Glutamatergic neuron (in vitro differentiated cells): ENCODE results near the gene SP6. TPM values are rescaled to one million over a fixed set of nuclear protein-coding genes. Genes with fewer than 3 reads are reported as not detected.

Experiments used
- DNase-seq: peaks from one replicate; pipeline ENCODE4 v3.0.0; 2022
- H3K27ac Mint-ChIP-seq: one replicate; pipeline ENCODE4 v1.8.0; 2020; ENCODE audit warnings: mild to moderate bottlenecking, mixed read lengths, inconsistent platforms; ENCODE audit not compliant: unreplicated experiment
- H3K27me3 Mint-ChIP-seq: one replicate; pipeline ENCODE4 v1.8.0; 2020; ENCODE audit warnings: mild to moderate bottlenecking, moderate library complexity, mixed read lengths, inconsistent platforms; ENCODE audit not compliant: unreplicated experiment
- H3K36me3 Mint-ChIP-seq: one replicate; pipeline ENCODE4 v1.8.0; 2020; ENCODE audit warnings: mild to moderate bottlenecking, mixed read lengths, inconsistent platforms; ENCODE audit not compliant: unreplicated experiment
- H3K4me1 Mint-ChIP-seq: one replicate; pipeline ENCODE4 v1.8.0; 2020; ENCODE audit warnings: mild to moderate bottlenecking, low read depth, mixed read lengths, inconsistent platforms; ENCODE audit not compliant: unreplicated experiment
- H3K4me3 Mint-ChIP-seq: one replicate; pipeline ENCODE4 v1.8.0; 2020; ENCODE audit warnings: mild to moderate bottlenecking, mixed read lengths, inconsistent platforms; ENCODE audit not compliant: unreplicated experiment
- H3K9me3 Mint-ChIP-seq: one replicate; pipeline ENCODE4 v1.8.0; 2020; ENCODE audit warnings: mild to moderate bottlenecking, moderate library complexity, mixed read lengths, inconsistent platforms; ENCODE audit not compliant: unreplicated experiment
- CTCF ChIP-seq: fragments of 200-600 bp; sonication (generic); IDR thresholded peaks from one replicate; pipeline ENCODE4 v1.5.0; 2021; ENCODE audit not compliant: partially characterized antibody, unreplicated experiment
- total RNA-seq: library from RNA; stranded (reverse); fragmentation: NEBNext Ultra II Directional; extraction: Animal tissue kit (Norgen Biotek cat#: 25700); gene quantifications from one replicate; pipeline ENCODE4 v1.2.1, GENCODE V29; 2021; ENCODE audit not compliant: unreplicated experiment

The SP6 gene
- total RNA-seq, 1 donor from 2014 or later, result 1.7 TPM

- TF ChIP-seq CTCF, result peak; percentile 92
- H3K4me3 Mint-ChIP-seq, result peak within 1 kb of the TSS; percentile 89
- H3K9me3 Mint-ChIP-seq, result no peaks in the 10 kb centered on the region
- H3K27ac Mint-ChIP-seq, result peak within 1 kb of the TSS; percentile 71
- H3K4me1 Mint-ChIP-seq, result peaks cover 7% of the 10 kb centered on the region
- DNase-seq, result peak; percentile 97
- no peaks in the 10 kb centered on the region for H3K36me3 Mint-ChIP-seq
- peaks cover 4% of the 10 kb centered on the region for H3K27me3 Mint-ChIP-seq
Observed at GRCh38 chr17:47840742-47841487, 10.0 kb downstream of the SP6 start, which contains the start of gene SCRN2. SCRN2 (minus strand) TSS chr17:47841273; CDS start chr17:47840843, 430 bp downstream.

GRCh38 chr17:47840001-47840741 is 10.8 kb downstream of the SP6 start:
- H3K4me1 Mint-ChIP-seq, result peaks cover 7% of the 10 kb centered on the region
- H3K27me3 Mint-ChIP-seq, result peaks cover 4% of the 10 kb centered on the region
- DNase-seq, result no peak
- H3K27ac Mint-ChIP-seq, result peak overlapping the region; percentile 62
- TF ChIP-seq CTCF, result no peak
- H3K9me3 Mint-ChIP-seq, result no peaks in the 10 kb centered on the region
- H3K4me3 Mint-ChIP-seq, result peak overlapping the region; percentile 89
- no peaks in the 10 kb centered on the region for H3K36me3 Mint-ChIP-seq

- H3K4me1 Mint-ChIP-seq, result peaks cover 7% of the 10 kb centered on the region
- TF ChIP-seq CTCF, result no peak
- peaks cover under 1% of the 10 kb centered on the region for H3K9me3 Mint-ChIP-seq
- H3K27ac Mint-ChIP-seq, result no peak overlapping the region
- peaks cover 6% of the 10 kb centered on the region for H3K27me3 Mint-ChIP-seq
- H3K36me3 Mint-ChIP-seq, result no peaks in the 10 kb centered on the region
- peak overlapping the region; percentile 46 for H3K4me3 Mint-ChIP-seq
- DNase-seq, result no peak
Observed at GRCh38 chr17:47839071-47839470, 11.9 kb downstream of the SP6 start.

- Mint-ChIP-seq H3K4me1 (peaks cover 7% of the 10 kb centered on the region), H3K27ac (no peak overlapping the region), H3K36me3 (no peaks in the 10 kb centered on the region), H3K27me3 (peaks cover 8% of the 10 kb centered on the region), H3K9me3 (peaks cover 1% of the 10 kb centered on the region), H3K4me3 (no peak overlapping the region)
- no peak for DNase-seq
- TF ChIP-seq CTCF, result no peak
Observed at GRCh38 chr17:47838636-47839035, 12.3 kb downstream of the SP6 start.
